SW 1271 (cell line): ENCODE data around the gene KRT222.
A peak's percentile ranks its signal among the peaks of the same experiment; 100 is the strongest.

ENCODE experiments used
- DNase-seq, 2 experiments: peaks; one replicate each; lab custom pipeline; 2025; lab: John Stamatoyannopoulos, UW

Gene KRT222

GRCh38 chr17:40615068-40615840 is 49.7 kb downstream of the KRT222 start:
- DNase-seq = peak in 1 of 2 experiments; percentile 24

GRCh38 chr17:40614431-40615067 is 50.4 kb downstream of the KRT222 start:
- no peak for DNase-seq

DNA sequence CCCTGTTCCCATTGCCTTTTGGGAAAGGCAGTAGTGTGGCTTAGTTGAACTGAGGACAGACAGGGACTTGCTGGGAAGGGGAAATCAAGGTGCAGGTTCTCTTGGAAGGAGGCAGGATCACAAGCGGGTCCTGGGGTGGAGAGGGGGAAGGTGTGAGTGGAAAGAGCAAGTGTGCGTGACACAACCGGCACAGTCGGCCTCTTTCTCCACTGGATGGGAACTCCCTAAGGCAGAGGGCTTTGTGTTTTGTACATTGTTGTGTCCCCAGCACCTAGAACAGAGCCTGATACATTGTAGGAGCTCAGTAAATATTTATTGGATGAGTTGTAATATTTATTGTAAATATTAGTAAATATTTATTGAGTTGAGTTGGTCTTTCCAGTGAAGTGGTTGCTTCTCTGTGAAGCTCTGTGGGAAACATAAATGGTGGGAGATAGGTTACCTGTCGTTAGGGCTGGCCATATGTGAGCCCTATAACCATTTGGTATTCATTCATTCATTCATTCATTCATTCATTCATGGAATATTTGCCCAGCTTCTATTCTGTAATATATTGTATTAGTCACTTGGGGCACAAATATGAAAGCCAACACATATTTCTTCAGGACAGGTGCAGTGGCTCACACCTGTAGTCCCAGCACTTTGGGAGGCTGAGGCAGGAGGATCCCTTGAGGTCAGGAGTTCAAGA is 51.4 kb downstream of the KRT222 start:
- DNase-seq = no peak

- DNase-seq = no peak
Observed at GRCh38 chr17:40612599-40613244, 52.3 kb downstream of the KRT222 start.

- no peak for DNase-seq
Observed at GRCh38 chr17:40611840-40612474, 53.0 kb downstream of the KRT222 start.

GRCh38 chr17:40610359-40610758 is 54.6 kb downstream of the KRT222 start:
- DNase-seq = no peak

DNA sequence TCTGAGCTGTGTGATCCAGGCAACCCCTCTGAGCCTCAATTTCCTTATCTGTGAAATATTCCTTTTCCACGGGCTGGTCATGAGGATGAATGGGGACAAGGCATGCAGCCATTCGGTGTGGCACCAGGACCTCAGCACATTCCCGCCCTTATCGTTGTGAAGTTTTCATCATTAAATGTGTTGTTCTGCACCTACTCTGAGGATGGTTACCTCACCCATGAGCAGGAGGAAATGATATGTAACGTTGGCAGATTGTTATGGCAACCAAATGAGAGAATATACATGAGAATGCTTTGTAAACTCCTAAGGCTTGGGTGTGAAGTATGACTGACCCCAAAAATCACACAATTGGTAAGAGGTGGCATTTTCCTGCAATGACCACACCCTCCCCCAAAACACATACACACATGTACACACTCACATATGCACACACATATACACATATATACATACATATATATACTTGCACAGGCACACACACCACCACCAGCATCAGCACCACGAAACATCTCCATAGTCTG is 56.9 kb downstream of the KRT222 start:
- no peak for DNase-seq

DNA sequence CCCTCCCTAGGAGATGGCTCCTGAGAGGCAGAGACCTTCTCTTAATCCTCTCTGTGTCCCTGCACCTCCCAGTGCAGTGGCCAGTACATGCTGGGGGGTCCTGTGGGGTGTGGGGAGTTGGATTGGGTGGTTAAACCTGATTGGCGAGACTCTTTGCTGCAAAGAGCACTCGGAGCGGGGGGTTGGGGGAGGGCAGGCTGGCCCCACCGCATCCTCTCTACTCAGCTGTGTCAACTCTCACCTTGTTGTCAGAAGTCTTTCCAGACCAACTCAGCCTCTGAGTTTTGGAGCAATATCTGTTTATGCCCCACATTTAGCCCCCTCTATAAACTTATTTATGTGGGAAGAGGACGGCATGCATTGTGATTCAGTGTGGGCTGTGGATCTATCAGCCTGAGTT is 57.3 kb downstream of the KRT222 start:
- no peak for DNase-seq

DNA sequence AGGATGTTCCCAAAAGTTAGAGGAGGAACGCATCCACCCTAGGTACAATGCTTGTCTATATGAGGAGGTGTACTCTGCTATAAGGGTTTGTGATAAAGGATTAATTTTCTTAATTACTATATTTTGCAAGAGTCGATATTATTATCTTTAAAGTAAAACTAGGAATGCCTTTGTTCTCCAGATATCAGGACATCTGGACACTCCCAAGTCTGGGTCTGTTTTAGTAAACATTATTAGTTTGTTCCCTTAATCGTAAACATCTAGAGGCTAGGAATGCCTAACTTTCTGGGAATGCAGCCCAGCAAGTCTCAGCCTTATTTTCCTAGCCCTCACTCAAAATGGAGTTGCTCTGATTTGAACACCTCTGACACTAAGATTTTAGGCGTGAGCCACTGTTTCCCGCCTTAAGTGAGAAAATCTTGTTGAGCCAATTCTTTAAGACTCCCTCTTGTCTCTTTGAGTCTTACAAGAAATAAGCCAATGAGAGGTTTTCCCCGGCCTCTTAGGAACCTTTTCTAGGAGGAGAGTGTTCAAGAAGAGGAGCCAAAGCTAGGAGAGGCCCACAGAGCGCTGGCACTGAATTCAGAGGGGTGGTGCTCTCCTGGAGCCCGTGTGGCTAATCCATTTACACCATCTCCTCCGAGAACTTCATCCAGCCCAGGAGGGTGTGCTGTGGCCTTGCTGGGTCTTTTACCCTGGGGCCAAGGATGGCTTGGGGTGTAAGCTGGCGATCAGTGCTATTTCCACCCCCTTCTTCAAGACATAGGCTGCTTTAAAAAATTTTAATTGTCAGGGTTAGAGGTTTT is 58.2 kb downstream of the KRT222 start:
- no peak for DNase-seq

GRCh38 chr17:40605306-40605705 is 59.7 kb downstream of the KRT222 start:
- DNase-seq = no peak
